Progenitor cell of endocrine pancreas (in vitro differentiated cells): Measurements from ENCODE around the gene DYNLT3. TPM values are rescaled to one million over a fixed set of nuclear protein-coding genes. Genes with fewer than 3 reads are reported as not detected.

Experiments used
- DNase-seq: peaks from one replicate; pipeline ENCODE4 v3.0.0; 2021; ENCODE audit warnings: low spot score; ENCODE audit not compliant: unreplicated experiment
- H3K27ac Mint-ChIP-seq: 2 replicates; pipeline ENCODE4 v1.8.0; 2021; ENCODE audit warnings: mild to moderate bottlenecking, moderate library complexity, mixed read lengths
- H3K27me3 Mint-ChIP-seq: 2 replicates; pipeline ENCODE4 v1.8.0; 2021; ENCODE audit warnings: mixed read lengths
- H3K36me3 Mint-ChIP-seq: 2 replicates; pipeline ENCODE4 v1.8.0; 2022; ENCODE audit warnings: mixed read lengths; ENCODE audit not compliant: insufficient read depth
- H3K4me1 Mint-ChIP-seq: 2 replicates; pipeline ENCODE4 v1.8.0; 2021; ENCODE audit warnings: low read depth, mixed read lengths
- H3K4me3 Mint-ChIP-seq: 2 replicates; pipeline ENCODE4 v1.8.0; 2021; ENCODE audit warnings: low read depth, mild to moderate bottlenecking, moderate library complexity, mixed read lengths
- H3K9me3 Mint-ChIP-seq: 2 replicates; pipeline ENCODE4 v1.8.0; 2021; ENCODE audit warnings: low read depth, mixed read lengths
- total RNA-seq: library from RNA; stranded (reverse); gene quantifications from 2 replicates; pipeline ENCODE4 v1.2.1, GENCODE V29; 2021
- TF ChIP-seq, protein P1 (sequence below): fragments of 200-600 bp; sonication (generic); IDR thresholded peaks from one replicate; pipeline ENCODE4 v1.5.0; 2021; ENCODE audit warnings: antibody characterized with exemption, mild to moderate bottlenecking; ENCODE audit not compliant: unreplicated experiment

The DYNLT3 gene
- total RNA-seq, 1 donor from 2014 or later, result 26.9 TPM

DNA sequence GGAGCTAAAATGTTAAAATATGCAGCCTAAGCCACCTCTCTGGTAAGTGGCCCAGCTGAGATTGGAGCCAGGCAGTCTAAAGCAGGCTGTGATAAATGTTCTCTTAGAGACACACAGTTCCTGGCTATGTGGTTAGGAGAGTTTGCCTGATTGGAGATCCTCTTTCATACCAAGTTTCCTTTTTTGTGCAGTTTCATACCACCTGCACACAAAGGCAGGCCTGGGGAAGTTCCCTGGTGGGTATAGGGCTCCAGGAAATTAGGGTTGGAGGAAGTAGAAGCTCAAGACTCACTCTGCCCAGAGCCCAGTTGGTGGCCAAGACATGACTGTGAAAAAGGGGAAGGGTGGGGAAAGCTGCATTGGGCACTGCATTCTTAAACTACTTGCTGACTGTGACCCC lies 50.6 kb downstream of the DYNLT3 start:
- Mint-ChIP-seq H3K4me3 (no peak overlapping the region), H3K4me1 (peaks cover 15% of the 10 kb centered on the region), H3K27me3 (no peaks in the 10 kb centered on the region), H3K9me3 (peaks cover 5% of the 10 kb centered on the region), H3K36me3 (no peaks in the 10 kb centered on the region), H3K27ac (peak overlapping the region; percentile 33)
- TF ChIP-seq, protein P1, sequence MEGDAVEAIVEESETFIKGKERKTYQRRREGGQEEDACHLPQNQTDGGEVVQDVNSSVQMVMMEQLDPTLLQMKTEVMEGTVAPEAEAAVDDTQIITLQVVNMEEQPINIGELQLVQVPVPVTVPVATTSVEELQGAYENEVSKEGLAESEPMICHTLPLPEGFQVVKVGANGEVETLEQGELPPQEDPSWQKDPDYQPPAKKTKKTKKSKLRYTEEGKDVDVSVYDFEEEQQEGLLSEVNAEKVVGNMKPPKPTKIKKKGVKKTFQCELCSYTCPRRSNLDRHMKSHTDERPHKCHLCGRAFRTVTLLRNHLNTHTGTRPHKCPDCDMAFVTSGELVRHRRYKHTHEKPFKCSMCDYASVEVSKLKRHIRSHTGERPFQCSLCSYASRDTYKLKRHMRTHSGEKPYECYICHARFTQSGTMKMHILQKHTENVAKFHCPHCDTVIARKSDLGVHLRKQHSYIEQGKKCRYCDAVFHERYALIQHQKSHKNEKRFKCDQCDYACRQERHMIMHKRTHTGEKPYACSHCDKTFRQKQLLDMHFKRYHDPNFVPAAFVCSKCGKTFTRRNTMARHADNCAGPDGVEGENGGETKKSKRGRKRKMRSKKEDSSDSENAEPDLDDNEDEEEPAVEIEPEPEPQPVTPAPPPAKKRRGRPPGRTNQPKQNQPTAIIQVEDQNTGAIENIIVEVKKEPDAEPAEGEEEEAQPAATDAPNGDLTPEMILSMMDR, result no peak
- no peak for DNase-seq

DNA sequence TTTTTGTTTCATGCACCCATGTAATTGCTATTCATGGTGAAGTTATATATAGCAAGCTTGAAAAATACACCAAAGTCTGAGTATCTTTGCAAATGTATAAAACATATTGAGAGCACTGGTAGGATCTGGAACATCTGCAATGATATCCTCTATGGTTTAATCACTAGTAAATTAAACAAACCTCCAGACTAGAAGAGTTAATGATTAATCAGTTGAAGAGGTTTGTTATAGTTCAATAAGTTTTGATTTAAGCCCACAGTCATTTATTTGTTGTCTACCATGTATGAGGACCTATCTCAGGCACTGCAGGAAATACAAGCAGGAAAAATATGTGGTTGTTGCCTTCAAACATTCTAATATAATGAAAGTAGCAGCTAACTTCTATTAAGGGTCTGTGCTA lies 51.1 kb downstream of the DYNLT3 start:
- Mint-ChIP-seq H3K36me3 (no peaks in the 10 kb centered on the region), H3K9me3 (peaks cover 5% of the 10 kb centered on the region), H3K27me3 (no peaks in the 10 kb centered on the region), H3K4me3 (no peak overlapping the region), H3K4me1 (peaks cover 15% of the 10 kb centered on the region), H3K27ac (no peak overlapping the region)
- TF ChIP-seq, protein P1, result no peak
- no peak for DNase-seq

Other genes with a start within 250 kb of the DYNLT3 start
- gene XK, start 161.8 kb downstream of the DYNLT3 start, total RNA-seq, result 1.1 and 1.2 TPM in 2 replicates
- 0.27 and 0.41 TPM in 2 replicates for gene CYBB, start 67.5 kb downstream of the DYNLT3 start, total RNA-seq
- gene SYTL5, start 159.0 kb upstream of the DYNLT3 start, total RNA-seq, result 8.8 and 9.7 TPM in 2 replicates